Measurements from ENCODE around the gene BICD1.

BICD1 gene

DNA sequence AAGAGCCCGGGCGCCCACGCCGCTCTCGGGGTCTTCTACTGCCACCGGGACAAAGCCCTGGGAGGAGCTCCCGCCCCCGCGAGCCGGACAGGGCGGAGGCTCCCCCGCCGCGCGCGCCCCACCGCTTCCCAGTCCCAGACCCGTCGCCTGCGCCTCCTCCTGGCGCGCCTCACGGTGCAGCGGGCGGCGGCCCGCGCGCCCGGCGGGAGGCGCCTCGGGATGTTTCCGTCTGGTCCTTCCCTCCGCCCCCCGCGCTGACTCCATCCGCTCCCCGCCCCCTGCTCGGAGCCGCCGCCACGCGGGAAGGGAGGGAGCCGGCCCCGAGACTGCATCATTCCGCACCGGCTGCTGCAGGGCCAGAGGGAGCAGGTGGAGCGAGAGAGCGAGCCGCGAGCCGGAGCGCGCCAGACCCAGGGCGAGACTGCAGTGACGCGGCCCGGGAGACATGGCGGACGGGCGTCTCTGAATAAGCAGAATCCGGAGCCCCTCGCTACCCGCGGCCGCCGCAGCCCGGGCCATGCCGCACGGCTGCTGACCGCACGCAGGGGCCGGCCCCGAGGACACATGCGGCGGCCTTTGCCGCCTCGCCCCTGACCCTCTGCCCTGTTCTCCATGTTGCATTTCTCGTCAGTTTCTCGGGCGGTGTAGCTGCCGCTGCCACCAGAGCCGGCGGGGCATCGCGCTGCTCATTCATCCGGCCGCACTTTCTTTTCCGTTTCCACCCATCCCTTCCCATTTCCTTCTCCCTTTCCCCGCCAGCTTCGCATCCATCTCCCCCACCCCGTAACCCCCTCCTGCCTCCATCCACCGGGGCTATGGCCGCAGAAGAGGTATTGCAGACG lies at the start of gene BICD1:
BICD1 (plus strand) TSS at position 331 of the 842 bp plus-strand sequence; CDS start at position 816, 485 bp downstream.
- Histone ChIP-seq H4K20me1 (ENCODE audit: control insufficient read depth, insufficient read depth, low read depth, low read length) (0 out of 2 replicates have a peak, but pooled peaks cover 4% of the 10 kb centered on the region), H3K4me1 (ENCODE audit: control insufficient read depth, low read length) (peaks cover 26% of the 10 kb centered on the region), H3K79me2 (ENCODE audit: control insufficient read depth, low read length) (peaks cover 57% of the 10 kb centered on the region), H3K9me2 (replicated peaks; ENCODE audit: control insufficient read depth, low read length) (no peaks in the 10 kb centered on the region), H3K4me3 (ENCODE audit: low read length) (peak within 1 kb of the TSS; percentile 97), H3K9me3 (ENCODE audit: control insufficient read depth, insufficient read depth, low read length) (no peaks in the 10 kb centered on the region), H3K4me2 (ENCODE audit: low read length) (peak within 1 kb of the TSS; percentile 71), H3F3A (ENCODE audit: control insufficient read depth, insufficient read depth) (0 out of 2 replicates have a peak, but pooled peaks cover 2% of the 10 kb centered on the region), H3K36me3 (ENCODE audit: control insufficient read depth, low read length) (peaks cover 38% of the 10 kb centered on the region), H3K27ac (ENCODE audit: low read depth, low read length) (peak within 1 kb of the TSS; percentile 83), H3K27me3 (ENCODE audit: control insufficient read depth, low read length) (no peaks in the 10 kb centered on the region)
- no peak for TF ChIP-seq EZH2phosphoT487 (IDR thresholded peaks at IDR 0.05; ENCODE audit: borderline replicate concordance, low read length)
- TF ChIP-seq, protein P1, sequence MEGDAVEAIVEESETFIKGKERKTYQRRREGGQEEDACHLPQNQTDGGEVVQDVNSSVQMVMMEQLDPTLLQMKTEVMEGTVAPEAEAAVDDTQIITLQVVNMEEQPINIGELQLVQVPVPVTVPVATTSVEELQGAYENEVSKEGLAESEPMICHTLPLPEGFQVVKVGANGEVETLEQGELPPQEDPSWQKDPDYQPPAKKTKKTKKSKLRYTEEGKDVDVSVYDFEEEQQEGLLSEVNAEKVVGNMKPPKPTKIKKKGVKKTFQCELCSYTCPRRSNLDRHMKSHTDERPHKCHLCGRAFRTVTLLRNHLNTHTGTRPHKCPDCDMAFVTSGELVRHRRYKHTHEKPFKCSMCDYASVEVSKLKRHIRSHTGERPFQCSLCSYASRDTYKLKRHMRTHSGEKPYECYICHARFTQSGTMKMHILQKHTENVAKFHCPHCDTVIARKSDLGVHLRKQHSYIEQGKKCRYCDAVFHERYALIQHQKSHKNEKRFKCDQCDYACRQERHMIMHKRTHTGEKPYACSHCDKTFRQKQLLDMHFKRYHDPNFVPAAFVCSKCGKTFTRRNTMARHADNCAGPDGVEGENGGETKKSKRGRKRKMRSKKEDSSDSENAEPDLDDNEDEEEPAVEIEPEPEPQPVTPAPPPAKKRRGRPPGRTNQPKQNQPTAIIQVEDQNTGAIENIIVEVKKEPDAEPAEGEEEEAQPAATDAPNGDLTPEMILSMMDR (IDR thresholded peaks at IDR 0.05; ENCODE audit: low read depth, low read length, poor library complexity, severe bottlenecking): no peak

DNA sequence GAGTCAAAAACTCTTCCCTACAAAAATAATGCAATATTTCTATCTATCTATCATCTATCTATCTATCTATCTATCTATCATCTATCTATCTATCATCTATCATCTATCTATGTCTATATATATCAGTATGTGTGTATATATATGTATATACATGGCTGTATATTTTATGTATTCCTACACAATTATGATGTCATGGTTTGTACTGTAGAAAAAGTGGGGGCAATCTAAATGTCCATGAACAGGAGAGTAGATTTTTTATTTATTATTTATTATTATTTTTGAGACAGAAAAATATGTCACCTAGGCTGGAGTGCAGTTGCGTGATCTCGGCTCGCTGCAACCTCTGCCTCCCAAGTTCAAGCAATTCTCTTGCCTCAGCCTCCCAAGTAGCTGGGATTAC lies 45.6 kb upstream of the BICD1 start:
- Histone ChIP-seq H3K4me1 (ENCODE audit: control insufficient read depth, low read length) (peaks cover 23% of the 10 kb centered on the region), H3K9me3 (ENCODE audit: control insufficient read depth, insufficient read depth, low read length) (no peaks in the 10 kb centered on the region), H3K36me3 (ENCODE audit: control insufficient read depth, low read length) (no peaks in the 10 kb centered on the region), H4K20me1 (ENCODE audit: control insufficient read depth, insufficient read depth, low read depth, low read length) (no peaks in the 10 kb centered on the region), H3K79me2 (ENCODE audit: control insufficient read depth, low read length) (no peaks in the 10 kb centered on the region), H3K27ac (ENCODE audit: low read depth, low read length) (no peak overlapping the region), H3K27me3 (ENCODE audit: control insufficient read depth, low read length) (no peaks in the 10 kb centered on the region), H3K4me3 (ENCODE audit: low read length) (no peak overlapping the region), H3K9me2 (replicated peaks; ENCODE audit: control insufficient read depth, low read length) (no peaks in the 10 kb centered on the region), H3F3A (ENCODE audit: control insufficient read depth, insufficient read depth) (no peaks in the 10 kb centered on the region), H3K4me2 (ENCODE audit: low read length) (no peak overlapping the region)
- TF ChIP-seq, protein P1 (IDR thresholded peaks at IDR 0.05; ENCODE audit: low read depth, low read length, poor library complexity, severe bottlenecking): no peak
- no peak for TF ChIP-seq EZH2phosphoT487 (IDR thresholded peaks at IDR 0.05; ENCODE audit: borderline replicate concordance, low read length)

DNA sequence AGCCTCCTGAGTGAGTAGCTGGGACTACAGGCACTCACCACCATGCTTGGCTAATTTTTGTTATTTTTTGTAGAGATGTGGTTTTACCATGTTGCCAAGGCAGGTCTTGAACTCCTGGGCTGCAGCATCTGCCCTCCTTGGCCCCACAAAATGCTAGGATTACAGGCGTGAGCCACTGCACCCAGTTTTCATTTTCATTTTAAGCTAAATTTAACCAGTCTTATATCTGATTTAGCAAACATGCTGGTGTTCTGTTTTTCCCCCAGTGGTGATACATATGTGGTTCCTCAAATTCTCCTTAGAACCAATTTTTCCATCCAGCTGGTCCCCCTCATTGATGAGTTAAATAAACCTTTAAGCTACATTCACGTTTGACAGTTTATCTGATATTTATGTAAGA lies 43.8 kb upstream of the BICD1 start:
- H3F3A ChIP-seq (ENCODE audit: control insufficient read depth, insufficient read depth): no peaks in the 10 kb centered on the region
- H3K36me3 ChIP-seq (ENCODE audit: control insufficient read depth, low read length): no peaks in the 10 kb centered on the region
- H3K9me3 ChIP-seq (ENCODE audit: control insufficient read depth, insufficient read depth, low read length): no peaks in the 10 kb centered on the region
- H3K9me2 ChIP-seq (replicated peaks; ENCODE audit: control insufficient read depth, low read length): no peaks in the 10 kb centered on the region
- H3K79me2 ChIP-seq (ENCODE audit: control insufficient read depth, low read length): no peaks in the 10 kb centered on the region
- TF ChIP-seq, protein P1 (IDR thresholded peaks at IDR 0.05; ENCODE audit: low read depth, low read length, poor library complexity, severe bottlenecking): no peak
- no peak for TF ChIP-seq EZH2phosphoT487 (IDR thresholded peaks at IDR 0.05; ENCODE audit: borderline replicate concordance, low read length)
- no peak overlapping the region for H3K4me2 ChIP-seq (ENCODE audit: low read length)
- no peak overlapping the region for H3K27ac ChIP-seq (ENCODE audit: low read depth, low read length)
- H4K20me1 ChIP-seq (ENCODE audit: control insufficient read depth, insufficient read depth, low read depth, low read length): no peaks in the 10 kb centered on the region
- no peak overlapping the region for H3K4me3 ChIP-seq (ENCODE audit: low read length)
- no peaks in the 10 kb centered on the region for H3K27me3 ChIP-seq (ENCODE audit: control insufficient read depth, low read length)
- H3K4me1 ChIP-seq (ENCODE audit: control insufficient read depth, low read length): peaks cover 23% of the 10 kb centered on the region

Measured in DOHH2 (cell line).